Left lung (tissue), 10 donors: ENCODE measurements around the gene IFI16. TPM values are rescaled to one million over a fixed set of nuclear protein-coding genes. Genes with fewer than 3 reads are reported as not detected.
A peak's percentile ranks its signal among the peaks of the same experiment; 100 is the strongest.

Experiments used
- ATAC-seq: fragments of 200-7000 bp; cut with Tn5 transposase; one replicate; pipeline ENCODE4 v1.9.1; 2020; ENCODE audit warnings: moderate library complexity
- DNase-seq, 4 donors: peaks; one replicate each; pipeline ENCODE4 v3.0.0-alpha.2; 2013 to 2020
- H3K27ac ChIP-seq, 2 donors: fragments of 200-600 bp; sonication (generic) in 1 of 2; one replicate each; pipeline versions ENCODE4 v1.5.0 to v1.8.0; 2020 to 2021
- H3K27me3 ChIP-seq, 2 donors: fragments of 200-600 bp; sonication (generic) in 1 of 2; one replicate each; pipeline versions ENCODE4 v1.5.0 to v1.8.0; 2020 to 2021
- H3K36me3 ChIP-seq, 2 donors: fragments of 200-600 bp; sonication (generic) in 1 of 2; one replicate each; pipeline versions ENCODE4 v1.5.0 to v1.8.0; 2020 to 2021
- H3K4me1 ChIP-seq, 2 donors: fragments of 200-600 bp; one replicate each; pipeline ENCODE4 v1.8.0; 2021
- H3K4me3 ChIP-seq, 2 donors: fragments of 200-600 bp; sonication (generic) in 1 of 2; one replicate each; pipeline versions ENCODE4 v1.5.0 to v1.8.0; 2020 to 2021; ENCODE audit warnings: mild to moderate bottlenecking in 1 of 2
- H3K9me3 ChIP-seq, 2 donors: fragments of 200-600 bp; sonication (generic) in 1 of 2; one replicate each; pipeline versions ENCODE4 v1.5.0 to v1.8.0; 2020 to 2021
- CTCF ChIP-seq, 2 donors: fragments of 200-600 bp; sonication (generic) in 1 of 2; IDR thresholded peaks; one replicate each; pipeline versions ENCODE4 v1.5.0 to v1.8.0; 2021; ENCODE audit warnings: antibody characterized with exemption in 2 of 2
- intact Hi-C, 2 donors: fragments of 100-400 bp; cut with DNase I; formaldehyde crosslinking; loops; one replicate each; pipeline versions ENCODE4 v1.11.2 to v1.14.2; 2022
- polyA plus RNA-seq, 6 donors: library from polyadenylated mRNA; unstranded; fragments of 120-200 nt; gene quantifications; one replicate each; pipeline ENCODE4 v1.2.1, GENCODE V29; 2013; ENCODE audit not compliant: insufficient read length in 6 of 6
- total RNA-seq, 2 donors: library from RNA; stranded (reverse); fragmentation: NEBNext Ultra II Directional; extraction: Animal tissue kit (Norgen Biotek cat#: 25700); gene quantifications; one replicate each; pipeline ENCODE4 v1.2.1, GENCODE V29; 2021
- donor health status: DM: no; HTN: yes; CAD: no.
- donor health status: DM: no; HTN: no; CAD: no.

The IFI16 gene
- total and polyA plus RNA-seq, 8 donors: 69.7 to 132 (median 106) TPM

- Histone ChIP-seq H3K36me3 (peaks cover 5 to 82% of the 10 kb centered on the region in 2 donors), H3K9me3 (no peaks in the 10 kb centered on the region)
- ATAC-seq: no peak
Measured at GRCh38 chr1:159054427-159054826, 44.7 kb downstream of the IFI16 start.

GRCh38 chr1:159055181-159055641 is 45.5 kb downstream of the IFI16 start:
- intact Hi-C loops: no loop called here
- no peak for ATAC-seq
- peaks cover 5 to 74% of the 10 kb centered on the region in 2 donors for H3K36me3 ChIP-seq
- no peak for DNase-seq
- H3K4me1 ChIP-seq: peaks cover 5 to 40% of the 10 kb centered on the region in 2 donors
- H3K4me3 ChIP-seq: no peak overlapping the region
- H3K27me3 ChIP-seq: no peaks in the 10 kb centered on the region
- TF ChIP-seq CTCF (IDR thresholded peaks at IDR 0.05): no peak
- H3K9me3 ChIP-seq: no peaks in the 10 kb centered on the region
- H3K27ac ChIP-seq: peak overlapping the region in 1 of 2 donors; percentile 63

More at GRCh38 chr1:159054427-159054826, 44.7 kb downstream of the IFI16 start:
- Histone ChIP-seq H3K4me3 (no peak overlapping the region), H3K27me3 (no peaks in the 10 kb centered on the region), H3K4me1 (peaks cover 5 to 40% of the 10 kb centered on the region in 2 donors), H3K27ac (peak overlapping the region in 1 of 2 donors; percentile 26)
- intact Hi-C loops: no loop called here
- DNase-seq: no peak
- TF ChIP-seq CTCF (IDR thresholded peaks at IDR 0.05): no peak

- DNase-seq (no peak), ATAC-seq (no peak)
- no peak for TF ChIP-seq CTCF (IDR thresholded peaks at IDR 0.05)
- Histone ChIP-seq H3K4me3 (no peak overlapping the region), H3K27ac (peak overlapping the region in 1 of 2 donors; percentile 63), H3K36me3 (peaks cover 5 to 65% of the 10 kb centered on the region in 2 donors), H3K4me1 (peaks cover 5 to 40% of the 10 kb centered on the region in 2 donors), H3K9me3 (no peaks in the 10 kb centered on the region), H3K27me3 (no peaks in the 10 kb centered on the region)
- intact Hi-C loops: no loop called here
Measured at GRCh38 chr1:159056069-159056698, 46.5 kb downstream of the IFI16 start.

GRCh38 chr1:159058751-159059150 is 49.0 kb downstream of the IFI16 start:
- intact Hi-C loops: no loop called here

More at GRCh38 chr1:159058751-159059150, 49.0 kb downstream of the IFI16 start:
- Histone ChIP-seq H3K4me3 (no peak overlapping the region), H3K4me1 (peaks cover 5 to 24% of the 10 kb centered on the region in 2 donors), H3K9me3 (no peaks in the 10 kb centered on the region), H3K36me3 (peaks cover 0 to 39% of the 10 kb centered on the region in 2 donors), H3K27ac (no peak overlapping the region), H3K27me3 (no peaks in the 10 kb centered on the region)
- TF ChIP-seq CTCF (IDR thresholded peaks at IDR 0.05): no peak
- DNase-seq (no peak), ATAC-seq (no peak)
